Activated B cell treated with CpG ODN at 0.5 μM for 24 hours (primary cell): ENCODE results near the gene GRIA1. TPM values are rescaled to one million over a fixed set of nuclear protein-coding genes. Genes with fewer than 3 reads are reported as not detected.

Experiments used
- ATAC-seq: fragments of 200-7000 bp; cut with Tn5 transposase; one replicate; pipeline ENCODE4 v1.10.0; 2021; ENCODE audit warnings: low read depth, mild to moderate bottlenecking, moderate library complexity
- CTCF ChIA-PET: fragments of 350-600 bp; sonication (Branson Sonifier 250); formaldehyde crosslinking; loops from one replicate; lab custom pipeline; 2021; ENCODE audit warnings: antibody characterized with exemption; lab: Charles Lee
- POLR2A ChIA-PET: fragments of 350-600 bp; sonication (Branson Sonifier 250); formaldehyde crosslinking; loops from one replicate; lab custom pipeline; 2021; ENCODE audit warnings: antibody characterized with exemption; lab: Charles Lee
- DNase-seq: peaks from one replicate; pipeline ENCODE4 v3.0.0; 2022
- H3K27ac Mint-ChIP-seq: one replicate; pipeline ENCODE4 v1.8.0; 2020; ENCODE audit warnings: mixed read lengths
- H3K27me3 Mint-ChIP-seq: one replicate; pipeline ENCODE4 v1.8.0; 2021; ENCODE audit warnings: mixed read lengths
- H3K36me3 Mint-ChIP-seq: one replicate; pipeline ENCODE4 v1.8.0; 2021; ENCODE audit warnings: low read depth, mixed read lengths
- H3K4me1 Mint-ChIP-seq: one replicate; pipeline ENCODE4 v1.8.0; 2021; ENCODE audit warnings: mixed read lengths
- H3K4me3 Mint-ChIP-seq: one replicate; pipeline ENCODE4 v1.8.0; 2020; ENCODE audit warnings: mild to moderate bottlenecking, mixed read lengths
- H3K9me3 Mint-ChIP-seq: one replicate; pipeline ENCODE4 v1.8.0; 2020; ENCODE audit warnings: mixed read lengths
- intact Hi-C: fragments of 100-400 bp; cut with micrococcal nuclease; formaldehyde crosslinking; loops from one replicate; pipeline ENCODE4 v1.15.1; 2024
- total RNA-seq: library from RNA; stranded (reverse); gene quantifications from 2 replicates; pipeline ENCODE4 v1.2.3, GENCODE V29; 2022
- TF ChIP-seq, protein P1 (sequence below): fragments of 200-600 bp; IDR thresholded peaks from one replicate; pipeline ENCODE4 v1.8.0; 2022; ENCODE audit warnings: antibody characterized with exemption, mild to moderate bottlenecking

Gene GRIA1
- total RNA-seq, 1 donor from 2014 or later: not detected

DNA sequence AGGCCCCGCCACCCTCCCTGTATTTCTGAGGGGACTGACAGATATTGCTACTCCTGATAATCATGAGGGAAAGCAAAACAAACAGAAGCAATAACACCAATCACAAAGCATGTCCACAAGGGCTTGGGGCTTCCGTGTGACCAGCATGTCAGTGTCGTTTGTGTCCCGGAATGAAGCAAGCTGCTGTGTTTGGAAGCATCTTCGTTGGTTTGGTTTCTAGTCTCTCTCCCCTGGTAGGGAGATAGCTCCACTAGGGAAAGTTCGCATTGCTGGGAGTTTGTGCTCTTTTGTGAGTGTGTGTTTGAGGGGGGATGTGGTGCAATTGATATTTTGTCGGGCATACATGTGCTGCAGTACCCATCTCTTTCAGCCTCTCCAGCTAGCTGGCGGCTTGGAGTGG lies 1.4 kb downstream of the GRIA1 start:
- Mint-ChIP-seq H3K4me1 (no peaks in the 10 kb centered on the region), H3K27me3 (peaks cover 15% of the 10 kb centered on the region), H3K27ac (no peak overlapping the region), H3K4me3 (no peak overlapping the region), H3K9me3 (no peaks in the 10 kb centered on the region), H3K36me3 (no peaks in the 10 kb centered on the region)
- TF ChIP-seq, protein P1, sequence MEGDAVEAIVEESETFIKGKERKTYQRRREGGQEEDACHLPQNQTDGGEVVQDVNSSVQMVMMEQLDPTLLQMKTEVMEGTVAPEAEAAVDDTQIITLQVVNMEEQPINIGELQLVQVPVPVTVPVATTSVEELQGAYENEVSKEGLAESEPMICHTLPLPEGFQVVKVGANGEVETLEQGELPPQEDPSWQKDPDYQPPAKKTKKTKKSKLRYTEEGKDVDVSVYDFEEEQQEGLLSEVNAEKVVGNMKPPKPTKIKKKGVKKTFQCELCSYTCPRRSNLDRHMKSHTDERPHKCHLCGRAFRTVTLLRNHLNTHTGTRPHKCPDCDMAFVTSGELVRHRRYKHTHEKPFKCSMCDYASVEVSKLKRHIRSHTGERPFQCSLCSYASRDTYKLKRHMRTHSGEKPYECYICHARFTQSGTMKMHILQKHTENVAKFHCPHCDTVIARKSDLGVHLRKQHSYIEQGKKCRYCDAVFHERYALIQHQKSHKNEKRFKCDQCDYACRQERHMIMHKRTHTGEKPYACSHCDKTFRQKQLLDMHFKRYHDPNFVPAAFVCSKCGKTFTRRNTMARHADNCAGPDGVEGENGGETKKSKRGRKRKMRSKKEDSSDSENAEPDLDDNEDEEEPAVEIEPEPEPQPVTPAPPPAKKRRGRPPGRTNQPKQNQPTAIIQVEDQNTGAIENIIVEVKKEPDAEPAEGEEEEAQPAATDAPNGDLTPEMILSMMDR: no peak
- CTCF ChIA-PET: no interaction called here
- no peak for ATAC-seq
- no peak for DNase-seq
- POLR2A ChIA-PET: no interaction called here
- intact Hi-C loops: no loop called here

DNA sequence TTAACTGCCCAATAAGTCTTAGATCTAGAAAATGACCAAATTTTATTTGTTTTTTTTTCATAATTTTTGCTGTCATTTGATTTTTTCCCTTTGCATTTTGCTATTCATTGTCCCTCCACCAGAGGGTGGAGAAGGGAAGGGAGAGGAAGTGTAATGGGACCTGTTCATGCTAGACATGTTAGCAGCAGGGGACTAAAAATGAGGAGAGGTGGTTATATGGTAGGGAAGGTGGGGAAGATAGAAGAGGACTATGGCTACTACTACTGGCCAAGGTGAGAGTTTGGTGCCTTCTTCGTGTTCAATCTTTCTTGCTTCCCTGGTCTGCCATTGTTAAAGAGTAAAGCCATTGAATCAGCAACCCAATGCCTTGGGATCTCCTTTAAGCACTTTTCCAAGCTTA lies 6.4 kb downstream of the GRIA1 start:
- ChIA-PET CTCF (no interaction called here), POLR2A (no interaction called here)
- H3K27ac Mint-ChIP-seq: no peak overlapping the region
- intact Hi-C loops: no loop called here
- no peaks in the 10 kb centered on the region for H3K36me3 Mint-ChIP-seq
- H3K4me3 Mint-ChIP-seq: no peak overlapping the region
- TF ChIP-seq, protein P1: no peak
- DNase-seq (no peak), ATAC-seq (no peak)
- peaks cover 5% of the 10 kb centered on the region for H3K27me3 Mint-ChIP-seq
- no peaks in the 10 kb centered on the region for H3K4me1 Mint-ChIP-seq
- no peaks in the 10 kb centered on the region for H3K9me3 Mint-ChIP-seq

DNA sequence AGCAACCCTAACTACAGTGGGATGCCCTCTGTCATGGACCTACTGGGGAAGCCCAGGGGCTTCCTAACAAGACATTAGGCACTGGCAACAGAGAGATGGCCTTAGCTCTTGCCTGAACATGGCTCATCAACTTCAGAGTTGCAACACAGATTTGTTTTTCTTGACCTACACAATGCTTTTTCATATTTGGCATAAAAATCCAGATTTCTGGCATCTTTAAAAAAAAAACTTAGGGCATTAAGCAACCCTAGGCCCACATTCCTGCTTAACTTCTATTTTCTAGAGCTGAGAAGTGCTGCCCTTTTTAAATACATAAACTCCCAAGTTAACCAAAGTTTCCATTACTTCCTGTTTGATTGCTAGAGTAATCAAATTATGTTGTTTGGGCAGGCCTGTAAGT lies 8.0 kb downstream of the GRIA1 start:
- POLR2A ChIA-PET: no interaction called here
- Mint-ChIP-seq H3K36me3 (no peaks in the 10 kb centered on the region), H3K27ac (no peak overlapping the region), H3K9me3 (no peaks in the 10 kb centered on the region), H3K27me3 (no peaks in the 10 kb centered on the region), H3K4me3 (no peak overlapping the region), H3K4me1 (no peaks in the 10 kb centered on the region)
- intact Hi-C loops: no loop called here
- CTCF ChIA-PET: no interaction called here
- TF ChIP-seq, protein P1: no peak
- DNase-seq (no peak), ATAC-seq (no peak)

DNA sequence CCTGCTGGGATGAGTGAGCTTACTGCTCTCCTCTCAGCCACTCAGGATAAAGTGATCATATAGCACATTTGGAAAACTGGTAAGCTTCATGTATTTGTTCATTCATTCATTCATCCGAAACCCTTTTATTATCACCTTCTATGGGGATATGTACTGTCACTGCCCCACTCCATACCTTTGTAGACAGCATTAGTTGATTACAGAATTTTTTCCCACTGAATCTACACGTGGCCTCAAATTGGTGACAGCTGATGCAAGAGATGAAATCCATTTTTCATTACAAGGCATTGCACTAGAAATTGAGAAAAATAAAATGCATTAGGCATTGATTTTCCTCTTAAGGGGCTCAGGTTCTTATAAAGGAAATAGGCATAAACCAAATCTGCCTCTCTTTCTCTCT lies 9.7 kb downstream of the GRIA1 start:
- Mint-ChIP-seq H3K4me3 (no peak overlapping the region), H3K36me3 (no peaks in the 10 kb centered on the region), H3K4me1 (no peaks in the 10 kb centered on the region), H3K27ac (no peak overlapping the region), H3K9me3 (no peaks in the 10 kb centered on the region), H3K27me3 (no peaks in the 10 kb centered on the region)
- intact Hi-C loops: no loop called here
- TF ChIP-seq, protein P1: no peak
- no peak for DNase-seq
- ATAC-seq: no peak
- ChIA-PET POLR2A (no interaction called here), CTCF (no interaction called here)

DNA sequence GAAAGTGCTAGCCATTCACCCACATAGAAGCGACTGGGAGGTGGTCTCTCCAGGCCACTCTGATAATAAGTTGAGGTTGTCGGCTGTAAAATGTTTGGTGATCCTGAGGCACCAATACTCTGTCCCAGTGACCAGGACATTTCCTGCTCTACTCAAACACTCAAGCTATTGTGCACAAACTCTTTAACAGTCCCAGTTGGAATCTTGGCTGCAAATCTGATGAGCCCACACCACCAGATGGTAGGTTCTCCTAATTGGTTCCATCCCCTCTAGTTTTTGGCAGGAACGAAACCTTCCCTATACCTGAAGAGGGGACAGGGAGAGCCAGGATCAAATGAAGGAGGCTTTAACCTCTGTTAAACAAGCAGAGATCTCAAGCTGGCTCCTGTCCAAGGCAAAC lies 14.3 kb downstream of the GRIA1 start:
- no peaks in the 10 kb centered on the region for H3K9me3 Mint-ChIP-seq
- no peak overlapping the region for H3K27ac Mint-ChIP-seq
- DNase-seq (no peak), ATAC-seq (no peak)
- no peaks in the 10 kb centered on the region for H3K36me3 Mint-ChIP-seq
- intact Hi-C loops: no loop called here
- no peak overlapping the region for H3K4me3 Mint-ChIP-seq
- no peaks in the 10 kb centered on the region for H3K4me1 Mint-ChIP-seq
- TF ChIP-seq, protein P1: no peak
- H3K27me3 Mint-ChIP-seq: no peaks in the 10 kb centered on the region
- ChIA-PET CTCF (no interaction called here), POLR2A (no interaction called here)
